IMR-90 (cell line): ENCODE measurements around the gene GJC3. TPM values are rescaled to one million over a fixed set of nuclear protein-coding genes. Genes with fewer than 3 reads are reported as not detected.

Experiments
- ATAC-seq: fragments of 200-7000 bp; cut with Tn5 transposase; 2 replicates; pipeline ENCODE4 v1.9.1; 2020; ENCODE audit warnings: low read depth, mild to moderate bottlenecking, moderate library complexity
- BruUV-seq: library from RNA; stranded (reverse); fragments of 400-500 nt; replicated peaks from 2 replicates; lab custom pipeline; 2021; lab: Mats Ljungman, UMichigan
- CTCF ChIA-PET: fragments of 300-600 bp; formaldehyde crosslinking; extraction: SDS; loops from one replicate; lab custom pipeline; 2021; ENCODE audit warnings: antibody characterized with exemption; lab: Yijun Ruan, JAX
- POLR2A ChIA-PET: fragments of 300-600 bp; sonication (Branson Sonifier 250); formaldehyde crosslinking; loops from one replicate; lab custom pipeline; 2022; ENCODE audit warnings: antibody characterized with exemption; ENCODE audit not compliant: unreplicated experiment; lab: Charles Lee
- DNase-seq: peaks from one replicate; pipeline ENCODE4 v3.0.0; 2013
- H2AFZ ChIP-seq: replicated peaks from 2 replicates; pipeline ENCODE3; 2013; ENCODE audit warnings: low read length, mild to moderate bottlenecking; ENCODE audit not compliant: poor library complexity
- H2AK5ac ChIP-seq: 2 replicates; pipeline ENCODE4 v1.6.1; 2013; ENCODE audit warnings: low read depth, low read length, inconsistent platforms
- H2AK9ac ChIP-seq: replicated peaks from 2 replicates; pipeline ENCODE3; 2013; ENCODE audit warnings: mild to moderate bottlenecking, low read depth, low read length, moderate library complexity; ENCODE audit not compliant: poor library complexity
- H2BK120ac ChIP-seq: 2 replicates; pipeline ENCODE4 v1.6.1; 2013; ENCODE audit warnings: low read depth, low read length, inconsistent platforms
- H2BK15ac ChIP-seq: 3 replicates; pipeline ENCODE4 v1.6.1; 2013; ENCODE audit warnings: low read depth, low read length, inconsistent platforms
- H2BK20ac ChIP-seq: 2 replicates; pipeline ENCODE4 v1.6.1; 2013; ENCODE audit warnings: low read depth, mild to moderate bottlenecking, inconsistent platforms, low read length, moderate library complexity
- H2BK5ac ChIP-seq: 2 replicates; pipeline ENCODE4 v1.6.1; 2013; ENCODE audit warnings: mild to moderate bottlenecking, low read depth, low read length, inconsistent platforms; ENCODE audit not compliant: poor library complexity, severe bottlenecking
- H3K14ac ChIP-seq: replicated peaks from 2 replicates; pipeline ENCODE4 v1.6.1; 2013; ENCODE audit warnings: low read depth, low read length, inconsistent platforms
- H3K18ac ChIP-seq: 2 replicates; pipeline ENCODE4 v1.6.1; 2013; ENCODE audit warnings: low read depth, low read length, control low read depth
- H3K23ac ChIP-seq: 2 replicates; pipeline ENCODE4 v1.6.1; 2013; ENCODE audit warnings: low read depth, low read length, inconsistent platforms
- H3K27ac ChIP-seq: 2 replicates; pipeline ENCODE4 v1.5.1; 2013; ENCODE audit warnings: mild to moderate bottlenecking, control low read depth, low read length; ENCODE audit not compliant: insufficient read depth
- H3K27me3 ChIP-seq: 2 replicates; pipeline ENCODE4 v1.6.1; 2013; ENCODE audit warnings: low read length; ENCODE audit not compliant: control insufficient read depth, insufficient read depth
- H3K36me3 ChIP-seq: 2 replicates; pipeline ENCODE4 v1.6.1; 2013; ENCODE audit warnings: low read length, mixed read lengths; ENCODE audit not compliant: control insufficient read depth, insufficient read depth
- H3K4ac ChIP-seq: 2 replicates; pipeline ENCODE4 v1.6.1; 2013; ENCODE audit warnings: low read depth, low read length, inconsistent platforms
- H3K4me1 ChIP-seq: 2 replicates; pipeline ENCODE4 v1.6.1; 2013; ENCODE audit warnings: low read length, mixed read lengths; ENCODE audit not compliant: control insufficient read depth, insufficient read depth
- H3K4me2 ChIP-seq: 2 replicates; pipeline ENCODE4 v1.6.1; 2013; ENCODE audit warnings: low read depth, mild to moderate bottlenecking, control low read depth, low read length, moderate library complexity
- H3K4me3 ChIP-seq: 2 replicates; pipeline ENCODE4 v1.5.1; 2013; ENCODE audit warnings: low read depth, mild to moderate bottlenecking, control low read depth, low read length, moderate library complexity; ENCODE audit not compliant: insufficient read depth
- H3K56ac ChIP-seq: 2 replicates; pipeline ENCODE4 v1.6.1; 2013; ENCODE audit warnings: low read length, inconsistent platforms; ENCODE audit not compliant: insufficient read depth; ENCODE audit errors: extremely low read depth
- H3K79me1 ChIP-seq, 2 experiments: 2 replicates each; pipeline ENCODE4 v1.6.1; 2013; ENCODE audit warnings: low read length in 2 of 2, inconsistent platforms in 1 of 2, low read depth in 1 of 2
- H3K9ac ChIP-seq: 2 replicates; pipeline ENCODE4 v1.6.1; 2013; ENCODE audit warnings: low read depth, low read length, control low read depth
- H3K9me1 ChIP-seq: 2 replicates; pipeline ENCODE4 v1.6.1; 2013; ENCODE audit warnings: low read length, inconsistent platforms; ENCODE audit not compliant: insufficient read depth
- H3K9me3 ChIP-seq: 2 replicates; pipeline ENCODE4 v1.6.1; 2013; ENCODE audit warnings: low read length; ENCODE audit not compliant: control insufficient read depth, insufficient read depth
- H4K20me1 ChIP-seq: 2 replicates; pipeline ENCODE4 v1.6.1; 2013; ENCODE audit warnings: low read length, inconsistent platforms; ENCODE audit not compliant: insufficient read depth
- H4K5ac ChIP-seq: 2 replicates; pipeline ENCODE4 v1.6.1; 2013; ENCODE audit warnings: mild to moderate bottlenecking, low read depth, low read length, control low read depth
- H4K8ac ChIP-seq, 2 experiments: 2 replicates each; pipeline ENCODE4 v1.6.1; 2013; ENCODE audit warnings: low read depth in 2 of 2, low read length in 2 of 2, control low read depth in 1 of 2, inconsistent platforms in 1 of 2
- H4K91ac ChIP-seq: 2 replicates; pipeline ENCODE4 v1.6.1; 2013; ENCODE audit warnings: low read depth, low read length, inconsistent platforms; ENCODE audit not compliant: insufficient read depth
- BHLHE40 ChIP-seq: fragments of 150-350 bp; IDR thresholded peaks from 2 replicates; pipeline ENCODE4 v1.6.1; 2016; ENCODE audit warnings: mild to moderate bottlenecking, low read depth, low read length
- CEBPB ChIP-seq: IDR thresholded peaks from 2 replicates; pipeline ENCODE4 v1.6.1; 2012; ENCODE audit warnings: low read depth, low read length, improper control_type of control experiment
- CHD1 ChIP-seq: IDR thresholded peaks from 2 replicates; pipeline ENCODE4 v1.6.1; 2012; ENCODE audit warnings: low read depth, low read length, improper control_type of control experiment
- FOS ChIP-seq: fragments of 150-350 bp; IDR thresholded peaks from 2 replicates; pipeline ENCODE4 v1.6.1; 2016; ENCODE audit warnings: low read depth, low read length
- MXI1 ChIP-seq: IDR thresholded peaks from 2 replicates; pipeline ENCODE4 v1.6.1; 2012; ENCODE audit warnings: low read depth, mild to moderate bottlenecking, low read length, moderate library complexity, borderline replicate concordance
- NFE2L2 ChIP-seq: fragments of 150-350 bp; IDR thresholded peaks from 2 replicates; pipeline ENCODE4 v1.6.1; 2016; ENCODE audit warnings: low read depth, mild to moderate bottlenecking, low read length
- RCOR1 ChIP-seq: IDR thresholded peaks from 2 replicates; pipeline ENCODE4 v1.6.1; 2012; ENCODE audit warnings: mild to moderate bottlenecking, low read length, improper control_type of control experiment; ENCODE audit not compliant: insufficient replicate concordance
- RFX5 ChIP-seq: IDR thresholded peaks from 2 replicates; pipeline ENCODE4 v1.8.0; 2012; ENCODE audit warnings: low read depth, mild to moderate bottlenecking, low read length, moderate library complexity
- WGBS, 2 experiments: methylation state at CpG; one replicate each; pipeline versions ENCODE4 v1.1.5 to v1.1.7; 2013; ENCODE audit warnings: missing lambda C conversion rate in 2 of 2; ENCODE audit not compliant: insufficient read length in 1 of 2; ENCODE audit errors: extremely low coverage in 2 of 2; 5-methylcytosine and 5-hydroxymethylcytosine counted together
- dilution Hi-C: fragments of 300-500 bp; cut with HindIII; formaldehyde crosslinking; loops from one replicate; pipeline ENCODE4 v1.14.3; 2018; ENCODE audit warnings: low sequenced_read_pairs; ENCODE audit not compliant: unreplicated experiment
- in situ Hi-C: fragments of 300-500 bp; cut with MboI; formaldehyde crosslinking; loops from 3 replicates; pipeline ENCODE4 v1.14.3; 2019; ENCODE audit warnings: low sequenced_read_pairs, inconsistent platforms, mixed read lengths
- intact Hi-C: fragments of 100-400 bp; cut with micrococcal nuclease; formaldehyde crosslinking; loops from 2 replicates; pipeline ENCODE4 v1.10.0; 2022
- polyA plus RNA-seq, 3 experiments: library from polyadenylated mRNA; depleted of rRNA; stranded (reverse); fragments of >200 nt; gene quantifications; 2 replicates each; pipeline ENCODE4 v1.2.3, GENCODE V29; 2012; ENCODE audit warnings: low replicate concordance in 1 of 3
- total RNA-seq: library from RNA; depleted of rRNA; stranded (reverse); fragments of >200 nt; gene quantifications from 2 replicates; pipeline ENCODE4 v1.2.3, GENCODE V29; 2012
- TF ChIP-seq, protein P1 (sequence below): conservative IDR thresholded peaks from 2 replicates; pipeline ENCODE4 v1.5.1; 2012; ENCODE audit warnings: mild to moderate bottlenecking, low read depth, low read length, improper control_type of control experiment
- TF ChIP-seq, protein P2 (sequence below): fragments of 150-350 bp; IDR thresholded peaks from 2 replicates; pipeline ENCODE4 v1.6.1; 2017; ENCODE audit warnings: mild to moderate bottlenecking, antibody characterized with exemption, low read length, low read depth
- TF ChIP-seq, protein P3 (sequence below): fragments of 150-350 bp; IDR thresholded peaks from 2 replicates; pipeline ENCODE4 v1.6.1; 2016; ENCODE audit warnings: low read depth, mild to moderate bottlenecking, low read length, moderate library complexity, borderline replicate concordance

The GJC3 gene
- total and polyA plus RNA-seq, 2 of the 4 experiments (the other 2 are of a cell fraction), result not detected

DNA sequence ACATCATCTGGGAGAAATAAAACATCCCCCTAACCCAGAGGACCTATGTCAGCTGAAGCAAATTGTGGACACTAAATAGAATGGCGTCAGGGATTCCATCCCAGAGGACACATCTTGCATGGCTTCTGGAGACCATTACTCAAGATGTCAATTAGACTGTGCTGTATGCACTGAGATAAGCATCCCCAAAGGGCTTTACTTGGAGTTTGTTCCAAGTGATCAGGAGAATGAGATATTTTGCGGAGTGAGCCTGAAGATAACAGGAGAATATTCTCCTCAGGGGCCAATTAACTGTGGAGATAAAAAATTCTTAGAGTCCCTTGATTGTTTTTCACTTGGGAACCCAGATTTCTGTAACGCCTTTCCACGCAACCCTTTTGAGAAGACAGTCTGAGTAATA, 48.0 kb downstream of the GJC3 start:
- TF ChIP-seq, protein P1, sequence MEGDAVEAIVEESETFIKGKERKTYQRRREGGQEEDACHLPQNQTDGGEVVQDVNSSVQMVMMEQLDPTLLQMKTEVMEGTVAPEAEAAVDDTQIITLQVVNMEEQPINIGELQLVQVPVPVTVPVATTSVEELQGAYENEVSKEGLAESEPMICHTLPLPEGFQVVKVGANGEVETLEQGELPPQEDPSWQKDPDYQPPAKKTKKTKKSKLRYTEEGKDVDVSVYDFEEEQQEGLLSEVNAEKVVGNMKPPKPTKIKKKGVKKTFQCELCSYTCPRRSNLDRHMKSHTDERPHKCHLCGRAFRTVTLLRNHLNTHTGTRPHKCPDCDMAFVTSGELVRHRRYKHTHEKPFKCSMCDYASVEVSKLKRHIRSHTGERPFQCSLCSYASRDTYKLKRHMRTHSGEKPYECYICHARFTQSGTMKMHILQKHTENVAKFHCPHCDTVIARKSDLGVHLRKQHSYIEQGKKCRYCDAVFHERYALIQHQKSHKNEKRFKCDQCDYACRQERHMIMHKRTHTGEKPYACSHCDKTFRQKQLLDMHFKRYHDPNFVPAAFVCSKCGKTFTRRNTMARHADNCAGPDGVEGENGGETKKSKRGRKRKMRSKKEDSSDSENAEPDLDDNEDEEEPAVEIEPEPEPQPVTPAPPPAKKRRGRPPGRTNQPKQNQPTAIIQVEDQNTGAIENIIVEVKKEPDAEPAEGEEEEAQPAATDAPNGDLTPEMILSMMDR, result no peak
- TF ChIP-seq RCOR1, result no peak
- TF ChIP-seq FOS, result no peak
- TF ChIP-seq CHD1, result no peak
- TF ChIP-seq NFE2L2, result no peak
- TF ChIP-seq, protein P2, sequence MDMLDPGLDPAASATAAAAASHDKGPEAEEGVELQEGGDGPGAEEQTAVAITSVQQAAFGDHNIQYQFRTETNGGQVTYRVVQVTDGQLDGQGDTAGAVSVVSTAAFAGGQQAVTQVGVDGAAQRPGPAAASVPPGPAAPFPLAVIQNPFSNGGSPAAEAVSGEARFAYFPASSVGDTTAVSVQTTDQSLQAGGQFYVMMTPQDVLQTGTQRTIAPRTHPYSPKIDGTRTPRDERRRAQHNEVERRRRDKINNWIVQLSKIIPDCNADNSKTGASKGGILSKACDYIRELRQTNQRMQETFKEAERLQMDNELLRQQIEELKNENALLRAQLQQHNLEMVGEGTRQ, result no peak
- TF ChIP-seq CEBPB, result no peak
- TF ChIP-seq, protein P3, sequence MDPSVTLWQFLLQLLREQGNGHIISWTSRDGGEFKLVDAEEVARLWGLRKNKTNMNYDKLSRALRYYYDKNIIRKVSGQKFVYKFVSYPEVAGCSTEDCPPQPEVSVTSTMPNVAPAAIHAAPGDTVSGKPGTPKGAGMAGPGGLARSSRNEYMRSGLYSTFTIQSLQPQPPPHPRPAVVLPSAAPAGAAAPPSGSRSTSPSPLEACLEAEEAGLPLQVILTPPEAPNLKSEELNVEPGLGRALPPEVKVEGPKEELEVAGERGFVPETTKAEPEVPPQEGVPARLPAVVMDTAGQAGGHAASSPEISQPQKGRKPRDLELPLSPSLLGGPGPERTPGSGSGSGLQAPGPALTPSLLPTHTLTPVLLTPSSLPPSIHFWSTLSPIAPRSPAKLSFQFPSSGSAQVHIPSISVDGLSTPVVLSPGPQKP, result no peak
- no peak for TF ChIP-seq MXI1
- no peak for TF ChIP-seq BHLHE40
- TF ChIP-seq RFX5, result no peak
- Histone ChIP-seq H3K27ac (no peak overlapping the region), H3K4me2 (no peak overlapping the region), H2BK15ac (no peak overlapping the region), H3K9me1 (no peaks in the 10 kb centered on the region), H3K18ac (no peak overlapping the region), H3K9me3 (peaks cover 2% of the 10 kb centered on the region; the same call in 1 of the 2 replicates), H3K14ac (no peak overlapping the region), H2AK5ac (no peak overlapping the region), H3K4me3 (no peak overlapping the region), H3K36me3 (no peaks in the 10 kb centered on the region), H2AK9ac (no peak overlapping the region), H3K4ac (no peak overlapping the region), H4K8ac (no peak overlapping the region), H3K9ac (no peak overlapping the region), H4K20me1 (no peaks in the 10 kb centered on the region), H3K56ac (no peak overlapping the region), H3K27me3 (no peaks in the 10 kb centered on the region), H2BK120ac (no peak overlapping the region), H2BK20ac (no peak overlapping the region), H4K91ac (no peak overlapping the region), H3K4me1 (no peaks in the 10 kb centered on the region), H3K79me1 (no peaks in the 10 kb centered on the region), H2AFZ (no peak overlapping the region), H2BK5ac (no peak overlapping the region), H3K23ac (no peak overlapping the region), H4K5ac (no peak overlapping the region)
- 60% methylated on average over 1 of the region's 4 CpGs; no CpG with 5 or more reads in 1 of the 2 experiments for WGBS, 2 experiments
- dilution Hi-C loops (no loop called here), intact Hi-C loops (no loop called here), in situ Hi-C loops (no loop called here)
- BruUV-seq, result no TSS peak
- ChIA-PET POLR2A (no interaction called here), CTCF (no interaction called here)
- no peak for ATAC-seq
- no peak for DNase-seq
